ENCODE data around the gene RASGRF2. TPM values are rescaled to one million over a fixed set of nuclear protein-coding genes. Genes with fewer than 3 reads are reported as not detected.

RASGRF2 gene
- total RNA-seq, 2 donors from 2014 or later = 19.9 to 20.5 TPM

DNA sequence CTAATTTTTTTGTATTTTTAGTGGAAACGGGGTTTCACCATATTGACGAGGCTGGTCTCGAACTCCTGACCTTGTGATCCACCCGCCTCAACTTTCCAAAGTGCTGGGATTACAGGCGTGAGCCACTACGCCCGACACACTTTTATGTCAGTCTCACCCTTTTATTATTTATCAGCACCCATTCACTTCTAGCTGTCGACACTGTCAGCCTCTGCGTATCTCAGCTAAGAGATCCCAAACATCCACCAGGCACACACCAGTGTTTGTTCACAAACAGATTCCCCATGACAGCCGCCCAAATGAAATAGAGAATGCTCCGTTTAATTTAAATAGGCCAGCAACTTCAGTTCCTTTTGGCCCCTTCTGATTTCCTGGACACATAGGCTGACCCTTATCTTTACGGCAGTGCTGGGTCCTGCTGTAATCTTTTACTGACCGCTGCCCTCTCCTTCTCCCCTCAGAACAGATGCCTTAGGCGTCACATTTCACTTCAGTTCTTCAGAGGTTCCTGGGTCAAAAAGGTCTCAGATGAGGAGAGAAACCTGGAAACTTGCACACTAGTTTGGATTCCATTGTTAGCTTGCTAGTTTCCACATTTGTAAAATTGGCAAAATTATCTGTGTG lies 229.8 kb downstream of the RASGRF2 start:
- ATAC-seq (replicated peaks in 1 of 2) = no peak
- peaks cover 15% of the 10 kb centered on the region for H3K4me1 Mint-ChIP-seq (ENCODE audit: low read depth)
- H3K27me3 Mint-ChIP-seq (ENCODE audit: low read depth) = no peaks in the 10 kb centered on the region
- H3K27ac Mint-ChIP-seq = no peak overlapping the region
- no peak for DNase-seq
- no peaks in the 10 kb centered on the region for H3K9me3 Mint-ChIP-seq
- H3K36me3 Mint-ChIP-seq (ENCODE audit: insufficient read depth in 2 of 2) = no peaks in the 10 kb centered on the region
- H3K4me3 Mint-ChIP-seq = no peak overlapping the region

- Mint-ChIP-seq H3K4me3 (no peak overlapping the region), H3K9me3 (no peaks in the 10 kb centered on the region), H3K27ac (no peak overlapping the region)
These were observed 231.7 kb downstream of the RASGRF2 start for GRCh38 chr5:81191726-81192372.

GRCh38 chr5:81192373-81192750 lies 232.2 kb downstream of the RASGRF2 start:
- no peaks in the 10 kb centered on the region for H3K27me3 Mint-ChIP-seq (ENCODE audit: low read depth)
- no peak for ATAC-seq (replicated peaks in 1 of 2)
- peaks cover 18% of the 10 kb centered on the region for H3K4me1 Mint-ChIP-seq (ENCODE audit: low read depth)
- DNase-seq = no peak
- no peak overlapping the region for H3K27ac Mint-ChIP-seq
- H3K36me3 Mint-ChIP-seq (ENCODE audit: insufficient read depth in 2 of 2) = no peaks in the 10 kb centered on the region
- H3K4me3 Mint-ChIP-seq = no peak overlapping the region
- no peaks in the 10 kb centered on the region for H3K9me3 Mint-ChIP-seq

More at GRCh38 chr5:81191726-81192372, 231.7 kb downstream of the RASGRF2 start:
- peaks cover 18% of the 10 kb centered on the region for H3K4me1 Mint-ChIP-seq (ENCODE audit: low read depth)
- DNase-seq = no peak
- no peak for ATAC-seq (replicated peaks in 1 of 2)
- H3K27me3 Mint-ChIP-seq (ENCODE audit: low read depth) = no peaks in the 10 kb centered on the region
- no peaks in the 10 kb centered on the region for H3K36me3 Mint-ChIP-seq (ENCODE audit: insufficient read depth in 2 of 2)

DNA sequence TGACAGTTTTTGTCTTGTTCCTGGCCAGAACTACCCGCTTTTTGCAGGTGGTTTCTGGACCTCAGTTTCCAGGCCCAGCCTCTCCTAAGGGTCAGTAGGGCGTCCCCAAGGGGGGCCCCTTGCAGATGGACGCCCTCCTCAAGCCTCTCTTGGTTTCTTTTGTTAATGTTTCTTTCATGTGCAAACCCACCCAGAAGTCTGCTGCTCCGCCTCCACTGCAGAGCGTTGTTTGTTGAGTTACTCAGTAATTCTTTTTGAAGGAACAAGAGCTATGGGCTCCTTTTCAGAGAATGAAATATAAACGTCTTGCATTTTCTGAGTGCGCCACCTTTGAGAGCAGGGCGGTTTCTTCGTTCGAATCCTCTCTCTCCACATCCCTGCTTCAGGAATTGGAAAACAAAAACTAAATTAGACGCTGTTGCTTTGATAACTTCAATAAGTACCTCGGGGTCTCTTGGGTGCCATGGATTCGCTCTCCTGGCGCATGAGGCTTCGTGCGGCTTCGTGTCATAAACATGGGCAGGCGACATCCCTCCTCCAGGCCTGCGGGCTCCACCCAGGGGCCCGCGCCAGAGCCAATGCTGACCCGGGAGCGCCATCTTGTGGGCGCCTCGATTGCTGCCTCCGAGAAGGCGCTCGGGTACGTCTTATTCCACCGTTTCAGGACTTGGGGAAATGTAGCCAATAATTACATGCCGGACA lies 234.6 kb downstream of the RASGRF2 start:
- Mint-ChIP-seq H3K4me3 (peak overlapping the region; percentile 47 to 71), H3K36me3 (ENCODE audit: insufficient read depth in 2 of 2) (no peaks in the 10 kb centered on the region), H3K27me3 (ENCODE audit: low read depth) (no peaks in the 10 kb centered on the region), H3K4me1 (ENCODE audit: low read depth) (peaks cover 10% of the 10 kb centered on the region), H3K9me3 (no peaks in the 10 kb centered on the region), H3K27ac (peak overlapping the region; percentile 77)
- peak; percentile 82 to 88 for DNase-seq
- peak; percentile 95 to 96 for ATAC-seq (replicated peaks in 1 of 2)

GRCh38 chr5:81195335-81195929 lies 235.3 kb downstream of the RASGRF2 start:
- ATAC-seq (replicated peaks in 1 of 2) (no peak), DNase-seq (no peak)
- Mint-ChIP-seq H3K9me3 (no peaks in the 10 kb centered on the region), H3K4me1 (ENCODE audit: low read depth) (peaks cover 10% of the 10 kb centered on the region), H3K4me3 (peak overlapping the region in 1 of 2 donors; percentile 71), H3K27ac (no peak overlapping the region), H3K36me3 (ENCODE audit: insufficient read depth in 2 of 2) (no peaks in the 10 kb centered on the region), H3K27me3 (ENCODE audit: low read depth) (no peaks in the 10 kb centered on the region)

DNA sequence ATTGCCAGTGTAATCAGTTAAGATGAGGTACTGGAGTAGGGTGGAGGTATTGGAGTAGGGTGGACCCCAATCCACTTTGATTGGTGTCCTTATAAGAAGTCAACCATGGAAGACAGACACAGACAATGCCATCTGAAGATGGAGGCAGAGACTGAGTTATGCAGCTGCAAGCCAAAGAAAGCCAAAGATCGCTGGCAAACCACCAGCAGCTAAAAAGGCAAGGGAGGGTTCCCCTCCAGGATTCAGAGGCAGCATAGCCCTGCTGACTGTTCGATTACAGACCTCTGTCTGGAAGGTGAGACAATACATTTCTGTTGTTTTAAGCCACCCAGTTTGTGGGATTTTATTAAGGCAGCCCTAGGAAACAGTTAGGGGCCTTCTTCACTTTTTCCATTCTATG lies 242.5 kb downstream of the RASGRF2 start:
- H3K4me3 Mint-ChIP-seq = no peak overlapping the region
- H3K9me3 Mint-ChIP-seq = no peaks in the 10 kb centered on the region
- DNase-seq (no peak), ATAC-seq (replicated peaks in 1 of 2) (no peak)
- no peak overlapping the region for H3K27ac Mint-ChIP-seq
- H3K4me1 Mint-ChIP-seq (ENCODE audit: low read depth) = no peaks in the 10 kb centered on the region
- H3K27me3 Mint-ChIP-seq (ENCODE audit: low read depth) = no peaks in the 10 kb centered on the region
- no peaks in the 10 kb centered on the region for H3K36me3 Mint-ChIP-seq (ENCODE audit: insufficient read depth in 2 of 2)

- Mint-ChIP-seq H3K27ac (no peak overlapping the region), H3K36me3 (ENCODE audit: insufficient read depth in 2 of 2) (no peaks in the 10 kb centered on the region), H3K4me1 (ENCODE audit: low read depth) (no peaks in the 10 kb centered on the region), H3K27me3 (ENCODE audit: low read depth) (no peaks in the 10 kb centered on the region), H3K4me3 (no peak overlapping the region), H3K9me3 (no peaks in the 10 kb centered on the region)
- no peak for DNase-seq
- ATAC-seq (replicated peaks in 1 of 2) = no peak
These were observed 243.6 kb downstream of the RASGRF2 start for GRCh38 chr5:81203729-81204128.

- no peak overlapping the region for H3K4me3 Mint-ChIP-seq
- H3K36me3 Mint-ChIP-seq (ENCODE audit: insufficient read depth in 2 of 2) = no peaks in the 10 kb centered on the region
- H3K27me3 Mint-ChIP-seq (ENCODE audit: low read depth) = no peaks in the 10 kb centered on the region
- no peak overlapping the region for H3K27ac Mint-ChIP-seq
- no peak for ATAC-seq (replicated peaks in 1 of 2)
- H3K4me1 Mint-ChIP-seq (ENCODE audit: low read depth) = no peaks in the 10 kb centered on the region
- no peaks in the 10 kb centered on the region for H3K9me3 Mint-ChIP-seq
- DNase-seq = no peak
These were observed 244.0 kb downstream of the RASGRF2 start for GRCh38 chr5:81204205-81204604.

- no peaks in the 10 kb centered on the region for H3K9me3 Mint-ChIP-seq
- peaks cover 6% of the 10 kb centered on the region for H3K4me1 Mint-ChIP-seq (ENCODE audit: low read depth)
- ATAC-seq (replicated peaks in 1 of 2) = no peak
- no peaks in the 10 kb centered on the region for H3K27me3 Mint-ChIP-seq (ENCODE audit: low read depth)
- H3K27ac Mint-ChIP-seq = no peak overlapping the region
- H3K4me3 Mint-ChIP-seq = no peak overlapping the region
- no peak for DNase-seq
- no peaks in the 10 kb centered on the region for H3K36me3 Mint-ChIP-seq (ENCODE audit: insufficient read depth in 2 of 2)
These were observed 244.9 kb downstream of the RASGRF2 start for GRCh38 chr5:81205058-81205457.

- H3K4me1 Mint-ChIP-seq (ENCODE audit: low read depth) = peaks cover 10% of the 10 kb centered on the region
- no peaks in the 10 kb centered on the region for H3K9me3 Mint-ChIP-seq
- no peak for ATAC-seq (replicated peaks in 1 of 2)
- H3K4me3 Mint-ChIP-seq = no peak overlapping the region
- DNase-seq = no peak
- H3K27me3 Mint-ChIP-seq (ENCODE audit: low read depth) = no peaks in the 10 kb centered on the region
- H3K27ac Mint-ChIP-seq = no peak overlapping the region
- H3K36me3 Mint-ChIP-seq (ENCODE audit: insufficient read depth in 2 of 2) = no peaks in the 10 kb centered on the region
These were observed 246.8 kb downstream of the RASGRF2 start for GRCh38 chr5:81207009-81207408.

DNA sequence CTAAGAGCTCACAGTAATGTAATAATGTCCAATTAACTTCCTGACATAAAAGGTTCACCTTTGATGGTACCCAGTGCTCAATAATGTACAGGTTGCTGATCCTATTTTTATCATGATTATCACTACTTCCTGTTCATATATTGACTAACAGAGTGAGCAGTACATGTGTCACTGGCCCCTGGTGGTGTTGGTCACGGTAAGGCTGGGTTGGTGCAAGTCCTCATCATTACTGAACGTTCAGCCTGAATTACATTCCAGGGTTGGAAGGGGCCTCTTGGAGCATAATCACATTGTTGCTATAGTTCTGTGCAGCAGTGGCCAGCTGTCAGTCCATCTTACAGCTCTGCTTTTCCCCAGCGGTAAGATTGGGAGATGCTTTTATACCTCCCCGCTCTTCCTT lies 248.7 kb downstream of the RASGRF2 start:
- no peak overlapping the region for H3K27ac Mint-ChIP-seq
- peak in 1 of 2 donors; percentile 14 for ATAC-seq (replicated peaks in 1 of 2)
- H3K27me3 Mint-ChIP-seq (ENCODE audit: low read depth) = no peaks in the 10 kb centered on the region
- H3K9me3 Mint-ChIP-seq = no peaks in the 10 kb centered on the region
- no peak overlapping the region for H3K4me3 Mint-ChIP-seq
- H3K4me1 Mint-ChIP-seq (ENCODE audit: low read depth) = peaks cover 10% of the 10 kb centered on the region
- DNase-seq = no peak
- no peaks in the 10 kb centered on the region for H3K36me3 Mint-ChIP-seq (ENCODE audit: insufficient read depth in 2 of 2)

DNA sequence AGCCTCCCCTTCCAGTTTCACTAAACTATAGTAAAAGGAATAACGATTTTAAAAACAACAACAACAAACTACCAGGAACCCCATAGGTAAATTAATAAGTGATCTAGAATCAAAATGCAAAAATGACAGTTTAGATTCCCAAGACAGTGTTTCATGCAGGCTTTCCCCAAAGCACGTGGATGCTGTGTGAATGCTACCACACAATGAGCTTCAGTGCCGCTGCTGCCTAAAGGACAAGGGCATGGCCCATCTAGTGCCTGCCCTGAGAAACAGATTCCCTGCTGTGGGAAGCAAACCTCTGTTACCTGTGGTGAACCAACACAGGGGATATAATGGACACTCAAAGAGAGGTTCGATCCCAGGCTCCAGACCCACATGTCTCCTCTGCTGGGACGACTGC lies 249.2 kb downstream of the RASGRF2 start:
- Mint-ChIP-seq H3K4me3 (no peak overlapping the region), H3K4me1 (ENCODE audit: low read depth) (peaks cover 10% of the 10 kb centered on the region), H3K9me3 (no peaks in the 10 kb centered on the region), H3K36me3 (ENCODE audit: insufficient read depth in 2 of 2) (no peaks in the 10 kb centered on the region), H3K27ac (no peak overlapping the region), H3K27me3 (ENCODE audit: low read depth) (no peaks in the 10 kb centered on the region)
- no peak for ATAC-seq (replicated peaks in 1 of 2)
- no peak for DNase-seq

- H3K4me3 Mint-ChIP-seq = no peak overlapping the region
- no peaks in the 10 kb centered on the region for H3K27me3 Mint-ChIP-seq (ENCODE audit: low read depth)
- peak; percentile 51 to 60 for DNase-seq
- no peaks in the 10 kb centered on the region for H3K9me3 Mint-ChIP-seq
- peak; percentile 82 to 86 for ATAC-seq (replicated peaks in 1 of 2)
- H3K27ac Mint-ChIP-seq = no peak overlapping the region
- H3K4me1 Mint-ChIP-seq (ENCODE audit: low read depth) = peaks cover 10% of the 10 kb centered on the region
- H3K36me3 Mint-ChIP-seq (ENCODE audit: insufficient read depth in 2 of 2) = no peaks in the 10 kb centered on the region
These were observed 249.8 kb downstream of the RASGRF2 start for GRCh38 chr5:81209869-81210493.
